ENCODE data around the gene ERBB3.

The ERBB3 gene

GRCh38 chr12:56084958-56085543 lies 5.1 kb downstream of the ERBB3 start:
- peaks cover 33% of the 10 kb centered on the region for H3K27me3 ChIP-seq (ENCODE audit: control insufficient read depth, low read length)
- no peaks in the 10 kb centered on the region for H3K36me3 ChIP-seq (ENCODE audit: control insufficient read depth, low read length)
- no peaks in the 10 kb centered on the region for H3K79me2 ChIP-seq (ENCODE audit: control insufficient read depth, low read length)
- no peak overlapping the region for H3K4me2 ChIP-seq (ENCODE audit: low read length)
- H3K4me1 ChIP-seq (ENCODE audit: control insufficient read depth, low read length) = peaks cover 3% of the 10 kb centered on the region
- H3K27ac ChIP-seq (ENCODE audit: low read depth, low read length) = no peak overlapping the region
- no peaks in the 10 kb centered on the region for H3K9me2 ChIP-seq (replicated peaks; ENCODE audit: control insufficient read depth, low read length)
- H4K20me1 ChIP-seq (ENCODE audit: control insufficient read depth, insufficient read depth, low read depth, low read length) = no peaks in the 10 kb centered on the region
- no peaks in the 10 kb centered on the region for H3K9me3 ChIP-seq (ENCODE audit: control insufficient read depth, insufficient read depth, low read length)
- TF ChIP-seq, protein P1, sequence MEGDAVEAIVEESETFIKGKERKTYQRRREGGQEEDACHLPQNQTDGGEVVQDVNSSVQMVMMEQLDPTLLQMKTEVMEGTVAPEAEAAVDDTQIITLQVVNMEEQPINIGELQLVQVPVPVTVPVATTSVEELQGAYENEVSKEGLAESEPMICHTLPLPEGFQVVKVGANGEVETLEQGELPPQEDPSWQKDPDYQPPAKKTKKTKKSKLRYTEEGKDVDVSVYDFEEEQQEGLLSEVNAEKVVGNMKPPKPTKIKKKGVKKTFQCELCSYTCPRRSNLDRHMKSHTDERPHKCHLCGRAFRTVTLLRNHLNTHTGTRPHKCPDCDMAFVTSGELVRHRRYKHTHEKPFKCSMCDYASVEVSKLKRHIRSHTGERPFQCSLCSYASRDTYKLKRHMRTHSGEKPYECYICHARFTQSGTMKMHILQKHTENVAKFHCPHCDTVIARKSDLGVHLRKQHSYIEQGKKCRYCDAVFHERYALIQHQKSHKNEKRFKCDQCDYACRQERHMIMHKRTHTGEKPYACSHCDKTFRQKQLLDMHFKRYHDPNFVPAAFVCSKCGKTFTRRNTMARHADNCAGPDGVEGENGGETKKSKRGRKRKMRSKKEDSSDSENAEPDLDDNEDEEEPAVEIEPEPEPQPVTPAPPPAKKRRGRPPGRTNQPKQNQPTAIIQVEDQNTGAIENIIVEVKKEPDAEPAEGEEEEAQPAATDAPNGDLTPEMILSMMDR (IDR thresholded peaks at IDR 0.05; ENCODE audit: low read depth, low read length, poor library complexity, severe bottlenecking) = peak; percentile 78
- TF ChIP-seq EZH2phosphoT487 (IDR thresholded peaks at IDR 0.05; ENCODE audit: borderline replicate concordance, low read length) = no peak
- H3K4me3 ChIP-seq (ENCODE audit: low read length) = no peak overlapping the region
- no peaks in the 10 kb centered on the region for H3F3A ChIP-seq (ENCODE audit: control insufficient read depth, insufficient read depth)

DNA sequence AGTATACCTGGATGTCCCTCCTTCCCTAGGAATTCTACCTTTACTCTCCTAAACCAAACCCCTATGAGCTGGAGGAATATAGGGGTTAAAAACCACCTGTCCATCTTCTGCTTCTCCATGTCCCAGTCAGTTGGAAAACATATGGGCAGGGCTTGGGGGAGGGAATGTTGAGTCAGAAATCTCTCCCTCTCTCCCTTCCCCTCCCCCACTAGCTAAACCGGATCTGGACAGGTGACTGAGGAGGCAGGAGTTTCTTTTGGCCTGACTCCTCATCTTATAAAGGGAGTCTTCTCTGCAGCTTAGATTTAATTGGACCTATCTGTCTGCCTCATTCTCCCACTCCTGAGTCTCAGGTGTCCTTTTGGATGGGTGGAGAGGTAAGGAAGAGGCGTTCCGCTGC lies 6.1 kb downstream of the ERBB3 start:
- Histone ChIP-seq H3K79me2 (ENCODE audit: control insufficient read depth, low read length) (no peaks in the 10 kb centered on the region), H3K4me1 (ENCODE audit: control insufficient read depth, low read length) (no peaks in the 10 kb centered on the region), H4K20me1 (ENCODE audit: control insufficient read depth, insufficient read depth, low read depth, low read length) (no peaks in the 10 kb centered on the region), H3K9me2 (replicated peaks; ENCODE audit: control insufficient read depth, low read length) (no peaks in the 10 kb centered on the region), H3F3A (ENCODE audit: control insufficient read depth, insufficient read depth) (0 out of 2 replicates have a peak, but pooled peaks cover 2% of the 10 kb centered on the region), H3K27ac (ENCODE audit: low read depth, low read length) (no peak overlapping the region), H3K27me3 (ENCODE audit: control insufficient read depth, low read length) (peaks cover 28% of the 10 kb centered on the region), H3K9me3 (ENCODE audit: control insufficient read depth, insufficient read depth, low read length) (no peaks in the 10 kb centered on the region), H3K4me3 (ENCODE audit: low read length) (no peak overlapping the region), H3K4me2 (ENCODE audit: low read length) (no peak overlapping the region), H3K36me3 (ENCODE audit: control insufficient read depth, low read length) (no peaks in the 10 kb centered on the region)
- TF ChIP-seq EZH2phosphoT487 (IDR thresholded peaks at IDR 0.05; ENCODE audit: borderline replicate concordance, low read length) = no peak
- TF ChIP-seq, protein P1 (IDR thresholded peaks at IDR 0.05; ENCODE audit: low read depth, low read length, poor library complexity, severe bottlenecking) = no peak

DNA sequence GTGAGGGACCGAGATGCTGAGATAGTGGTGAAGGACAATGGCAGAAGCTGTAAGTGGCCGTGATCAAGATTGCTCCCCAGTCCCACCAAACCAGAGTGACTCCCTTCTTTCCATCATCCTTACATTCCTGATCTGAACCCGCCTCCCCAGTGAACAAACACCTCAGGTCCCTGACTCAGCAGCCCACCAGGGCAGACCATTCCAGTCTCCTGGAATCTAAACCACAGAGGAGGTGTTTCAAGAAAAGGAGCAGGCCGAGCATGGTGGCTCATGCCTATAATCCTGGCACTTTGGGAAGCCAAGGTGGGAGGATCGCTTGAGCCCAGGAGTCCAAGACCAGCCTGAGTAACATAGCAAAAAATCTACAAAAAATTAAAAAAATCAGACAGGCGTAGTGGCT lies 6.6 kb downstream of the ERBB3 start:
- TF ChIP-seq, protein P1 (IDR thresholded peaks at IDR 0.05; ENCODE audit: low read depth, low read length, poor library complexity, severe bottlenecking) = no peak
- no peak for TF ChIP-seq EZH2phosphoT487 (IDR thresholded peaks at IDR 0.05; ENCODE audit: borderline replicate concordance, low read length)
- Histone ChIP-seq H3K4me1 (ENCODE audit: control insufficient read depth, low read length) (no peaks in the 10 kb centered on the region), H4K20me1 (ENCODE audit: control insufficient read depth, insufficient read depth, low read depth, low read length) (no peaks in the 10 kb centered on the region), H3K4me2 (ENCODE audit: low read length) (no peak overlapping the region), H3K9me3 (ENCODE audit: control insufficient read depth, insufficient read depth, low read length) (no peaks in the 10 kb centered on the region), H3K36me3 (ENCODE audit: control insufficient read depth, low read length) (no peaks in the 10 kb centered on the region), H3K9me2 (replicated peaks; ENCODE audit: control insufficient read depth, low read length) (no peaks in the 10 kb centered on the region), H3F3A (ENCODE audit: control insufficient read depth, insufficient read depth) (0 out of 2 replicates have a peak, but pooled peaks cover 2% of the 10 kb centered on the region), H3K27me3 (ENCODE audit: control insufficient read depth, low read length) (peaks cover 25% of the 10 kb centered on the region), H3K79me2 (ENCODE audit: control insufficient read depth, low read length) (no peaks in the 10 kb centered on the region), H3K27ac (ENCODE audit: low read depth, low read length) (no peak overlapping the region), H3K4me3 (ENCODE audit: low read length) (no peak overlapping the region)

All from DOHH2 (cell line).